Stimulated activated CD4-positive, alpha-beta T cell treated with anti-CD3 and anti-CD28 coated beads, Interleukin-15, amount 100 ng/mL, for 1 hour (primary cell): Measurements from ENCODE around the gene TBX3.
"Not testable (repeated sequence)": the region's sequence is repeated elsewhere in the genome, so short reads cannot be mapped to it uniquely, and the experiment has no call there.

Source experiments
- DNase-seq, 2 donors: peaks; one replicate each; pipeline ENCODE4 v3.0.0-alpha.2; 2020; ENCODE audit warnings: low read depth in 1 of 2, low spot score in 1 of 2

Gene TBX3

GRCh38 chr12:114684098-114684869 lies at the start of gene TBX3:
Gene TBX3 (minus strand): TSS chr12:114684175. CDS start chr12:114683200, 975 bp downstream.
- DNase-seq, result peak in 1 of 2 donors; percentile 16

- no peak for DNase-seq
Measured at GRCh38 chr12:114732426-114733030, 48.6 kb upstream of the TBX3 start.

- no peak for DNase-seq
Measured at GRCh38 chr12:114729731-114730130, 45.8 kb upstream of the TBX3 start.

- DNase-seq, result no peak
Measured at GRCh38 chr12:114726092-114726710, 42.2 kb upstream of the TBX3 start.

- DNase-seq, result not testable (repeated sequence)
Measured at GRCh38 chr12:114722176-114722575, 38.2 kb upstream of the TBX3 start.

- DNase-seq, result no peak
Measured at GRCh38 chr12:114721266-114721665, 37.3 kb upstream of the TBX3 start.

- DNase-seq, result no peak
Measured at GRCh38 chr12:114713466-114714215, 29.7 kb upstream of the TBX3 start.

- no peak for DNase-seq
Measured at GRCh38 chr12:114711689-114712152, 27.7 kb upstream of the TBX3 start.

GRCh38 chr12:114710151-114710550 lies 26.2 kb upstream of the TBX3 start:
- no peak for DNase-seq

GRCh38 chr12:114709112-114709511 lies 25.1 kb upstream of the TBX3 start:
- no peak for DNase-seq

- DNase-seq, result not testable (repeated sequence)
Measured at GRCh38 chr12:114708598-114708997, 24.6 kb upstream of the TBX3 start.

- no peak for DNase-seq
Measured at GRCh38 chr12:114704096-114704495, 20.1 kb upstream of the TBX3 start.

- DNase-seq, result no peak
Measured at GRCh38 chr12:114703060-114703493, 19.1 kb upstream of the TBX3 start.

GRCh38 chr12:114702462-114702861 lies 18.5 kb upstream of the TBX3 start:
- DNase-seq, result no peak

- DNase-seq, result no peak
Measured at GRCh38 chr12:114701553-114701952, 17.6 kb upstream of the TBX3 start.

GRCh38 chr12:114701104-114701414 lies 17.1 kb upstream of the TBX3 start:
- no peak for DNase-seq

GRCh38 chr12:114700392-114701103 lies 16.6 kb upstream of the TBX3 start:
- no peak for DNase-seq

- no peak for DNase-seq
Measured at GRCh38 chr12:114698566-114699163, 14.7 kb upstream of the TBX3 start.

- no peak for DNase-seq
Measured at GRCh38 chr12:114697741-114698565, 14.0 kb upstream of the TBX3 start.
